ENCODE measurements around the gene TCF4.

DNA sequence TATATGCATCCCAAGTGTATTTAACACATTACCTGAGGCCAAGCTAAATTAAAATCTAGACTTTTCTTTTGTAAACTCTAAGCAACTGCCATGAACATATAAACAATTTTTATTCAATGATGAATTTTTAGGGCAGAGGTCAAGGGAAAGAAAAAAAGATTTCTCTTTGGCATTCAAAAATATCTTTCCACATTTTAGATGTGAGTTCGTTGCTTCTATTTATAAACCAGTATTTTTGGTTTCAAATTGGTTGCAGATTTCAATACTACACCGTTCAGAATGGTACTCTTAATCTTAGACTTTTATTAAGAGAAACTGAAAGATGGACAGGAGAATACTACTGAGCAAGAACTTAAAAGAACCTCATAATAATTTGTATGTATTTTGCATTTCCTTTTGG is 335.1 kb downstream of the TCF4 start:
- no peak for TF ChIP-seq CTCF (IDR thresholded peaks at IDR 0.05)
- no peak for TF ChIP-seq POLR2A (IDR thresholded peaks at IDR 0.05; ENCODE audit: low read depth)
- no peak for TF ChIP-seq POLR2AphosphoS5 (IDR thresholded peaks at IDR 0.05)
